IPS-18c (cell line): ENCODE results near the gene SLX1A.
"Not testable (repeated sequence)": the region's sequence is repeated elsewhere in the genome, so short reads cannot be mapped to it uniquely, and the experiment has no call there.

ENCODE experiments used
- H3K4me3 ChIP-seq: 2 replicates; pipeline ENCODE4 v1.7.0; 2013; ENCODE audit warnings: low read depth, mild to moderate bottlenecking, low read length, moderate library complexity; ENCODE audit not compliant: insufficient read depth
- H3K9me3 ChIP-seq: one replicate; pipeline ENCODE4 v1.6.1; 2013; ENCODE audit warnings: mild to moderate bottlenecking, low read length, moderate library complexity; ENCODE audit not compliant: control insufficient read depth, insufficient read depth

Gene SLX1A

GRCh38 chr16:30199608-30200343 lies 6.1 kb downstream of the SLX1A start:
- H3K9me3 ChIP-seq, H3K4me3 ChIP-seq: not testable (repeated sequence)

- peak overlapping the region; percentile 36; the same call in 1 of the 2 replicates for H3K4me3 ChIP-seq
- not testable (repeated sequence) for H3K9me3 ChIP-seq
Measured at GRCh38 chr16:30205541-30206236, 12.0 kb downstream of the SLX1A start.

GRCh38 chr16:30206252-30206651 lies 12.6 kb downstream of the SLX1A start:
- peak overlapping the region; percentile 36; the same call in 1 of the 2 replicates for H3K4me3 ChIP-seq
- not testable (repeated sequence) for H3K9me3 ChIP-seq

GRCh38 chr16:30207063-30207704 lies 13.5 kb downstream of the SLX1A start:
- H3K9me3 ChIP-seq, H3K4me3 ChIP-seq: not testable (repeated sequence)

GRCh38 chr16:30209032-30209431 lies 15.4 kb downstream of the SLX1A start:
- H3K4me3 ChIP-seq, H3K9me3 ChIP-seq: not testable (repeated sequence)

GRCh38 chr16:30211414-30211813 lies 17.7 kb downstream of the SLX1A start:
- H3K4me3 ChIP-seq, H3K9me3 ChIP-seq: not testable (repeated sequence)

GRCh38 chr16:30217082-30217481 lies 23.4 kb downstream of the SLX1A start:
- not testable (repeated sequence) for H3K9me3 ChIP-seq, H3K4me3 ChIP-seq
